H9 (cell line): ENCODE measurements around the gene EPB41. TPM values are rescaled to one million over a fixed set of nuclear protein-coding genes. Genes with fewer than 3 reads are reported as not detected.
A peak's percentile ranks its signal among the peaks of the same experiment; 100 is the strongest.

Experiments
- DNase-seq: peaks from one replicate; pipeline ENCODE4 v3.0.0-alpha.2; 2017
- H2AFZ ChIP-seq: one replicate; pipeline ENCODE4 v1.6.1; 2013; ENCODE audit warnings: mild to moderate bottlenecking, low read length, control low read depth, moderate library complexity
- H2AK5ac ChIP-seq: 2 replicates; pipeline ENCODE4 v1.6.1; 2013; ENCODE audit warnings: low read length, control low read depth, mixed read lengths; ENCODE audit not compliant: insufficient read length
- H2BK120ac ChIP-seq: one replicate; pipeline ENCODE4 v1.6.1; 2013; ENCODE audit warnings: low read depth, mild to moderate bottlenecking, low read length, control low read depth, inconsistent platforms; ENCODE audit not compliant: poor library complexity, severe bottlenecking
- H2BK12ac ChIP-seq: 2 replicates; pipeline ENCODE4 v1.6.1; 2013; ENCODE audit warnings: low read length, control low read depth, mixed read lengths, low read depth; ENCODE audit not compliant: insufficient read length
- H2BK15ac ChIP-seq: 2 replicates; pipeline ENCODE4 v1.6.1; 2013; ENCODE audit warnings: low read depth, low read length, control low read depth
- H2BK20ac ChIP-seq: one replicate; pipeline ENCODE4 v1.6.1; 2013; ENCODE audit warnings: low read depth, mild to moderate bottlenecking, low read length, control low read depth, inconsistent platforms; ENCODE audit not compliant: poor library complexity, severe bottlenecking
- H2BK5ac ChIP-seq: 2 replicates; pipeline ENCODE4 v1.6.1; 2013; ENCODE audit warnings: low read length, control low read depth, mixed read lengths; ENCODE audit not compliant: insufficient read length
- H3K14ac ChIP-seq: 2 replicates; pipeline ENCODE4 v1.6.1; 2013; ENCODE audit warnings: low read length, control low read depth; ENCODE audit not compliant: insufficient read depth
- H3K18ac ChIP-seq: 2 replicates; pipeline ENCODE4 v1.6.1; 2013; ENCODE audit warnings: low read depth, mild to moderate bottlenecking, mixed read lengths, low read length, control low read depth; ENCODE audit not compliant: insufficient read length
- H3K23ac ChIP-seq: 2 replicates; pipeline ENCODE4 v1.6.1; 2013; ENCODE audit warnings: low read length, control low read depth, mixed read lengths, low read depth; ENCODE audit not compliant: insufficient read length
- H3K23me2 ChIP-seq: 2 replicates; pipeline ENCODE4 v1.6.1; 2013; ENCODE audit warnings: low read depth, mild to moderate bottlenecking, mixed read lengths, low read length, control low read depth; ENCODE audit not compliant: insufficient read length, poor library complexity, severe bottlenecking
- H3K27ac ChIP-seq: 2 replicates; pipeline ENCODE4 v1.5.1; 2013; ENCODE audit warnings: low read length, control low read depth, mixed read lengths, low read depth; ENCODE audit not compliant: insufficient read length
- H3K27me3 ChIP-seq: 2 replicates; pipeline ENCODE4 v1.6.1; 2013; ENCODE audit warnings: low read length, control low read depth, inconsistent platforms; ENCODE audit not compliant: insufficient read depth
- H3K4ac ChIP-seq: 2 replicates; pipeline ENCODE4 v1.6.1; 2013; ENCODE audit warnings: low read depth, mild to moderate bottlenecking, control low read depth, inconsistent platforms, low read length, moderate library complexity
- H3K4me1 ChIP-seq: 2 replicates; pipeline ENCODE4 v1.6.1; 2013; ENCODE audit warnings: low read length, control low read depth, inconsistent platforms; ENCODE audit not compliant: insufficient read depth
- H3K4me2 ChIP-seq: 2 replicates; pipeline ENCODE4 v1.6.1; 2013; ENCODE audit warnings: low read length, control low read depth, mixed read lengths; ENCODE audit not compliant: insufficient read length, insufficient read depth
- H3K56ac ChIP-seq: 2 replicates; pipeline ENCODE4 v1.6.1; 2013; ENCODE audit warnings: low read depth, mild to moderate bottlenecking, mixed read lengths, low read length, control low read depth; ENCODE audit not compliant: insufficient read length
- H3K79me1 ChIP-seq: 2 replicates; pipeline ENCODE4 v1.6.1; 2013; ENCODE audit warnings: low read depth, mild to moderate bottlenecking, moderate library complexity, low read length, control low read depth, inconsistent platforms; ENCODE audit not compliant: insufficient read depth, poor library complexity, severe bottlenecking
- H3K79me2 ChIP-seq: 2 replicates; pipeline ENCODE4 v1.6.1; 2013; ENCODE audit warnings: low read length, control low read depth, inconsistent platforms; ENCODE audit not compliant: insufficient read depth
- H3K9ac ChIP-seq: 2 replicates; pipeline ENCODE4 v1.6.1; 2013; ENCODE audit warnings: low read length, control low read depth, mixed read lengths; ENCODE audit not compliant: insufficient read length; ENCODE audit errors: extremely low read depth
- H3K9me3 ChIP-seq: one replicate; pipeline ENCODE4 v1.6.1; 2013; ENCODE audit warnings: low read depth, low read length, inconsistent platforms; ENCODE audit not compliant: control insufficient read depth
- H3T11ph ChIP-seq: one replicate; pipeline ENCODE4 v1.6.1; 2013; ENCODE audit warnings: mild to moderate bottlenecking, low read length, control low read depth, inconsistent platforms
- H4K20me1 ChIP-seq: one replicate; pipeline ENCODE4 v1.6.1; 2013; ENCODE audit not compliant: control insufficient read depth, insufficient read length, insufficient read depth
- H4K5ac ChIP-seq: 2 replicates; pipeline ENCODE4 v1.6.1; 2013; ENCODE audit warnings: low read depth, mild to moderate bottlenecking, mixed read lengths, low read length, control low read depth; ENCODE audit not compliant: insufficient read length
- H4K8ac ChIP-seq: replicated peaks from 2 replicates; pipeline ENCODE4 v1.6.1; 2013; ENCODE audit warnings: low read length, control low read depth, mixed read lengths, low read depth; ENCODE audit not compliant: insufficient read length
- H4K91ac ChIP-seq: 2 replicates; pipeline ENCODE4 v1.6.1; 2013; ENCODE audit warnings: low read depth, mild to moderate bottlenecking, moderate library complexity, mixed read lengths, low read length, control low read depth; ENCODE audit not compliant: insufficient read length
- H3K27ac Mint-ChIP-seq, 3 experiments: 2 replicates in 2 of 3; 3 replicates in 1 of 3; pipeline ENCODE4 v1.8.0; 2020 to 2021; ENCODE audit warnings: mixed read lengths in 3 of 3, mild to moderate bottlenecking in 1 of 3, moderate library complexity in 1 of 3
- H3K27me3 Mint-ChIP-seq: 2 replicates; pipeline ENCODE4 v1.8.0; 2021; ENCODE audit warnings: low read depth, mild to moderate bottlenecking, moderate library complexity, mixed read lengths
- H3K36me3 Mint-ChIP-seq, 3 experiments: 2 replicates in 2 of 3; 3 replicates in 1 of 3; pipeline ENCODE4 v1.8.0; 2020 to 2021; ENCODE audit warnings: low read depth in 3 of 3, mixed read lengths in 3 of 3; ENCODE audit not compliant: insufficient read depth in 1 of 3
- H3K4me1 Mint-ChIP-seq, 2 experiments: 2 replicates each; pipeline ENCODE4 v1.8.0; 2020; ENCODE audit warnings: mixed read lengths in 2 of 2
- H3K4me3 Mint-ChIP-seq, 2 experiments: 2 replicates in 1 of 2; 3 replicates in 1 of 2; pipeline ENCODE4 v1.8.0; 2020 to 2021; ENCODE audit warnings: mild to moderate bottlenecking in 2 of 2, mixed read lengths in 2 of 2, moderate library complexity in 1 of 2
- H3K9me3 Mint-ChIP-seq, 2 experiments: 2 replicates in 1 of 2; 3 replicates in 1 of 2; pipeline ENCODE4 v1.8.0; 2020; ENCODE audit warnings: mild to moderate bottlenecking in 2 of 2, mixed read lengths in 2 of 2, moderate library complexity in 1 of 2
- CTCF ChIP-seq: fragments of 200-600 bp; sonication (generic); conservative IDR thresholded peaks from 3 replicates; pipeline ENCODE4 v1.8.0; 2021; ENCODE audit warnings: antibody characterized with exemption, mild to moderate bottlenecking
- WGBS: extraction: QIAGEN DNeasy Blood & Tissue Kit; methylation state at CpG from one replicate; pipeline ENCODE4 v1.1.7; 2013; ENCODE audit warnings: missing lambda C conversion rate, low lambda C conversion rate, mixed read lengths; ENCODE audit not compliant: insufficient read length; ENCODE audit errors: extremely low coverage; 5-methylcytosine and 5-hydroxymethylcytosine counted together
- total RNA-seq: library from RNA; stranded (reverse); gene quantifications from 2 replicates; pipeline ENCODE4 v1.2.1, GENCODE V29; 2021

The EPB41 gene
- total RNA-seq, 1 experiment from 2014 or later = 75.4 TPM

- no peak overlapping the region for H3T11ph ChIP-seq
- no peak overlapping the region for H4K91ac ChIP-seq
- H3K18ac ChIP-seq = no peak overlapping the region
- Mint-ChIP-seq H3K4me3 (no peak overlapping the region), H3K4me1 (peaks cover 16 to 21% of the 10 kb centered on the region in 2 experiments), H3K9me3 (no peaks in the 10 kb centered on the region), H3K27me3 (no peaks in the 10 kb centered on the region), H3K36me3 (no peaks in the 10 kb centered on the region), H3K27ac (peak overlapping the region in 1 of 3 experiments; percentile 3; a peak in 3 of 7 replicates)
- no peak for DNase-seq
- H3K9ac ChIP-seq = no peak overlapping the region
- H2AK5ac ChIP-seq = no peak overlapping the region
- TF ChIP-seq CTCF = no peak
- no peak overlapping the region for H2AFZ ChIP-seq
- H2BK15ac ChIP-seq = no peak overlapping the region
- H3K27ac ChIP-seq = no peak overlapping the region
- H3K4me2 ChIP-seq = no peak overlapping the region
- no peak overlapping the region for H3K56ac ChIP-seq
- no peak overlapping the region for H3K23ac ChIP-seq
- H3K4ac ChIP-seq = no peak overlapping the region
- H4K5ac ChIP-seq = no peak overlapping the region
- 100% methylated on average over 2 of the region's 2 CpGs for WGBS
- no peak overlapping the region for H2BK12ac ChIP-seq
- H3K9me3 ChIP-seq = no peaks in the 10 kb centered on the region
- H3K23me2 ChIP-seq = no peaks in the 10 kb centered on the region
- peaks cover 2% of the 10 kb centered on the region for H3K79me1 ChIP-seq
- no peaks in the 10 kb centered on the region for H4K20me1 ChIP-seq
- no peaks in the 10 kb centered on the region; the same call in 1 of the 2 replicates for H3K4me1 ChIP-seq
- H2BK5ac ChIP-seq = no peak overlapping the region
- no peaks in the 10 kb centered on the region for H3K79me2 ChIP-seq
- no peak overlapping the region for H2BK20ac ChIP-seq
- H4K8ac ChIP-seq = no peak overlapping the region
- no peaks in the 10 kb centered on the region for H3K27me3 ChIP-seq
- no peak overlapping the region for H3K14ac ChIP-seq
- H2BK120ac ChIP-seq = no peak overlapping the region
These were observed 60.1 kb downstream of the EPB41 start for GRCh38 chr1:28974432-28974831.
